DLD1 (cell line): Measurements from ENCODE around the gene WDR17.
"Not testable (repeated sequence)": the region's sequence is repeated elsewhere in the genome, so short reads cannot be mapped to it uniquely, and the experiment has no call there.

Source experiments
- in situ Hi-C: cut with HindIII; loops from 2 replicates; pipeline ENCODE4 v1.10.0; 2017; ENCODE audit warnings: low sequenced_read_pairs

Gene WDR17

GRCh38 chr4:176189891-176190795 is 124.5 kb downstream of the WDR17 start:
- in situ Hi-C loops = no loop called here

GRCh38 chr4:176191974-176192373 is 126.3 kb downstream of the WDR17 start:
- in situ Hi-C loops = no loop called here

- in situ Hi-C loops = no loop called here
These were observed 127.5 kb downstream of the WDR17 start for GRCh38 chr4:176193126-176193525.

- in situ Hi-C loops = no loop called here
These were observed 128.3 kb downstream of the WDR17 start for GRCh38 chr4:176193938-176194337.

GRCh38 chr4:176195184-176195978 is 129.7 kb downstream of the WDR17 start, which contains the start of gene SPATA4:
Gene SPATA4 (minus strand): TSS chr4:176195585. CDS start chr4:176195562, 23 bp downstream.
- in situ Hi-C loops = no loop called here

GRCh38 chr4:176198316-176198903 is 132.8 kb downstream of the WDR17 start:
- in situ Hi-C loops = no loop called here

- in situ Hi-C loops = no loop called here
These were observed 139.7 kb downstream of the WDR17 start for GRCh38 chr4:176205299-176205698.

- in situ Hi-C loops = no loop called here
These were observed 142.2 kb downstream of the WDR17 start for GRCh38 chr4:176207839-176208238.

- in situ Hi-C loops = no loop called here
These were observed 143.9 kb downstream of the WDR17 start for GRCh38 chr4:176209535-176209934.

GRCh38 chr4:176210101-176210500 is 144.5 kb downstream of the WDR17 start:
- in situ Hi-C loops = no loop called here

- in situ Hi-C loops = no loop called here
These were observed 145.1 kb downstream of the WDR17 start for GRCh38 chr4:176210579-176211296.

- in situ Hi-C loops = not testable (repeated sequence)
These were observed 146.7 kb downstream of the WDR17 start for GRCh38 chr4:176212351-176212750.

GRCh38 chr4:176217510-176217909 is 151.9 kb downstream of the WDR17 start:
- in situ Hi-C loops = no loop called here

GRCh38 chr4:176222149-176222548 is 156.5 kb downstream of the WDR17 start:
- in situ Hi-C loops = no loop called here

GRCh38 chr4:176223561-176223960 is 157.9 kb downstream of the WDR17 start:
- in situ Hi-C loops = no loop called here

- in situ Hi-C loops = no loop called here
These were observed 161.1 kb downstream of the WDR17 start for GRCh38 chr4:176226736-176227135.

- in situ Hi-C loops = no loop called here
These were observed 164.0 kb downstream of the WDR17 start for GRCh38 chr4:176229645-176230044.
